CD4-positive, alpha-beta T cell treated with Interleukin-15 for 1 hour (primary cell): ENCODE results near the gene TXNDC5.
"Not testable (repeated sequence)": the region's sequence is repeated elsewhere in the genome, so short reads cannot be mapped to it uniquely, and the experiment has no call there.

Experiments used
- DNase-seq: peaks from one replicate; pipeline ENCODE4 v3.0.0-alpha.2; 2020

TXNDC5 gene

DNA sequence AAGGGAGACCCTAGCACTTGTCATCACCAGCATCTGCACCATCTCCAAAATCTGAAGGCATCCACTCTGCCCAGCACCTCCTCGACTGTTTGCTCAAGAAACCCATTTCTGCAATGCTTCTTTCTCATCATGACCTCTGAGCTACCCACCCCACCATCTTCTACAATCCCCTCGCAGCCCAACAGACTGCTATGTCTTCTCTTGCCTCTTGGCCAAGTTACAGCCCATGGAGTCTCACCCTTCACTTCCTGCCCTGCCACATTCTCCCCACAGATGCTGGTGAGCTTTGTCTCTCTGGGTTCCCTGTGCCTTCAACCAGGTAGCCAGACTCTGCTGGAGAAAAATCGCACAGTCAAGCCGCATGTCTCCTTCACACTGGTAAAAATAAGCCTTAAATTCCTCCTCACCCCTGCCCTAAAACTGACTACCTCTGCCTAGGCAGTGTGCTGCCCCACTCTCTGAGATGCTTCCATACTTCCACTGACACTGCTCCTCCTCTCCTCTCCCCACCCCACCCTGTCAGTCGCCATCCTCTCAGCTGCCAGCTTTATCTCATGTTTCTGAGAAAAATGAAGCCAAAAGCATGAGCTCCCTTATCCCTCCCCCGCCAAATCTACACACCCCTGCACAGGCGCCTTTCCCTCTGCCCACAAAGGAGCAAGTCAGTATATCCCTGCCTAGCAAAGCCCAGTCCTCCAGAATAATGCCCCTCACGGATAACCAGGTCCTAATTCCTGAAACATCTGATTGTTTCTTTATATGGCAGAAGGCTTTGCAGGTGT is 2.3 kb upstream of the TXNDC5 start:
- DNase-seq: no peak

DNA sequence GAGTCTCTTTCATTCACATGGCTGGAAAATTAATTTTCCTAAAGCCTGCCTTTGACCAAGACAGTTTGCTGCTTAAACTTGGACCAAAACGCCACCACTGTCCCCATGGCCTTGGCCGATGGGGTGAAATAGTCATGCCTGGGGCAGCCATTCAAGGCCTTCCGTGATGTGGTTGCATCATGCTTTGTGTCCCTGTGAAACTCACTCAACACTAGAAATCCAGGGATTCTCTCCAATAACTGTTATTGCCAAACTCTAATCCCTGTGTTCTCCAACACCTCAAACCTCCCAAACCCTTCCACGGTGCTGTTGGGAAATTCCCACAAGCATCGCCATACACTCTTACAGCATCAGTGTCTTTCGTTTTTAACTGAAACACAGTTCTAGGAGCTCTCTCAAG is 1.4 kb upstream of the TXNDC5 start:
- no peak for DNase-seq

DNA sequence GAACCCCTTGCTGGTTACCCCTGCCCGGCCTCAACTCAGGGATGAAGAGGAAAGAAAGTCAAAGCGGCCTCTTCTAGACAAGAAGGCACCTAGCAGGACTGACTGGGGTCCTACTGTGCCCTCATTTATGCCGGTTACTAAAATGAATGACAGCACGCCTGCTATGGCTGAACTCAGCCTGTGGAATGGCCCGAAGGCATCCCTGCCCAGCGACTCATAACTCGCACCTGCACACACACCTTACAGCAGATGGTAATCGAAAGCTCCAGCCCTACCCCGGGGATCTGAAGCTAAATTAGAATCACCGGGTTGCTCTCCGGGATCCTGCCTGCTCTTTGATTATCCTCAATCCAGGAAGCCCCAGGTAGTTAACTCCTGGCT is 747 bp upstream of the TXNDC5 start:
- no peak for DNase-seq

DNA sequence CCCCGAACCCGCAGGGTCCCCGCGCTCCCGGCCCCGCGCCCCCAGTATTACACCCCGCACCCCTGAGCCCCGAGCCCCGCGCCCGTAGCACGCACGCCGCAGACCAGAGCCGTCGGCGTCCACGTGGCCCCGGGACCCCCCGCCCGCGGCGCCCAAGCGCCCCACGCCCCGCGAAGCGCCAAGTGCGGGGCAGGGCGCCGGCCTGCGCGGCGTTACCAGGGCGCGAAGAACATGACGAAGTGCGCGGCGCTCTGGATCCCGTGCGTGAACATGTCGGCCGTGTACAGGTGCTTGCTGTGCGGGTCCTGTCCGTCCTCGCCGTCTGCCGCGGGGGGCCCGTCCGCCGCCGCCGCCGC is 312 bp downstream of the TXNDC5 start:
- DNase-seq: no peak

DNA sequence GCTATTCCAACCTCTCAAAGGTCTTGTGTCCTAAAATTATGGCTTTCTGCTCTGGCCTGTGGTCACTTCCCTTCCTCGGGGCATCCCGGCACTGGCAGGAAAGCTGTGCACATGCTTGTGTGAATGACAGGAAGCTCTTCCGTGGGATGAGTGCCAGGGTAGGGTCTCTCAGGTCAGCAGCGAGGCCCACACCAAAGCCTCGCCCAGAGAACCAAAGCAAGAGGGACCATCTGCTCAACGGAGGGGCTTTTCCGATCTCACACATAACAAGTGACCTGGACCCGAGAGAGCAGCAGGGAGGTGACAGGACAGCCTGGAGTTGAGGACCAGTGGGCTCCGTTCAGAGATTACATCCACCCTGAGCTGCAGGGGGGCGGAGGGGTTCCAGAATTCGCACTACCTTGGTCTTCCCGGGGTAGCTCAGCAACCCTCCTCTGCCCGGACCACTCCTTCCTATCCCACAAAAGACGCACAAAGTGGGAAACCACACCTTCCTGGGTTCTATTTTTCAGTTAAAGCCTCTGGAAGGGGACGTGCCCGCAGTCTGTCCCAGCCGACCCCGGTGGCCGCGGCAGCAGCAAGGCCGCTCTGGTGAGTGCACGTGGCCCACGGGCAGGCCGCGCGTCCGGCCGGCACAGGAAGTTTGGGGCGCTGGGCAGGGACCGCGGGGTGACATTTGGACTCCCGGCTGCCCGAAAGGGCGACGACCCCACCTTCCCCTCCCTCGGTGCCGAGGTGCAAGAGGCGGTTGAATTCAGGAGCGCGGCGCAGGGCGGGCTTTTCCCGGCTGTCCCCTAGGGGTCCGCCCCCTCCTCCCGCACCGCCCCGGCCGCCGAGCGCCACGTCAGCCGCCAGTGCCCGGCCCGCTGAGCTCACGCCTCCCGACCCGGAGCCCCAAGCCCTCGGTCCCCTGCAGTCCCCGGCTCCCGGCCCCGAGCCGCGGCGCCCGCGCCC is 988 bp downstream of the TXNDC5 start:
- no peak for DNase-seq

DNA sequence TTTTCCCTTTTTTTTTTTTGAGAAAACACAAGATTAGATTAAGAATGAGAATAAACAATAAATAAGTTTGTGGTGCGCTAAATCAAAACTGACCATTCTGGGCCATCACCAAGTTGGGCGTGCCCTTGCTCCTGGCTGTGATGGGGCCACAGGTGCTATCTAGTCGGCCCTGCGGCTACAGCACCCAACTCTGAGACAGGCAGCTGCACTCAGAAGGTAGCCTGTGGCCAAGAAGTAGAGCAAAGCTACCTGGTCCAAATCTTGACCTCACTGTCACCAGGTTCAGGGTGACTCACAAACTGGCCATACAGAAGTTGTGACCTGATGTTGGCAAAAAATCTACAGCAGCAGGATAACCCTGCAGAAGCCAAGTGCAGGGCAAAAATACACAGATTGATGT is 3.4 kb downstream of the TXNDC5 start:
- no peak for DNase-seq

DNA sequence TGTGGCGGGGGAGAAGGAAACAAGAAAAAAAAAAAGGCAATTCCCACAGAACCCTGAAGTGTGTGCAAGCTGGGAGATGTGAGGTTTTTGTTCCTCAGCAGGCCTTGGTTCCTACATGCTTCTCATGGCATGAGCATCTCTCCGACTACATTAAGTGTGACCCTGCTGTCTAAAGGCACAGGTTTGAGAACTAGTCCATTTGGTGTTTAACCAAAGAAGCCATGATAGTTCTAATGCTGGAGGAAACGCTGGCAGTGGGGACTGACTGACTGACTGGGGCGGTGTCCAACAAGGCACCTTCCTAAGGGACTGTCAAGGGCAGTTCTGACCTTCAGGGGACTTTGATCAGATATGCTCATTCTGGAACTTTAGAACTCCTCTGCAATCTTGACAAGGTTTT is 3.8 kb downstream of the TXNDC5 start:
- no peak for DNase-seq

DNA sequence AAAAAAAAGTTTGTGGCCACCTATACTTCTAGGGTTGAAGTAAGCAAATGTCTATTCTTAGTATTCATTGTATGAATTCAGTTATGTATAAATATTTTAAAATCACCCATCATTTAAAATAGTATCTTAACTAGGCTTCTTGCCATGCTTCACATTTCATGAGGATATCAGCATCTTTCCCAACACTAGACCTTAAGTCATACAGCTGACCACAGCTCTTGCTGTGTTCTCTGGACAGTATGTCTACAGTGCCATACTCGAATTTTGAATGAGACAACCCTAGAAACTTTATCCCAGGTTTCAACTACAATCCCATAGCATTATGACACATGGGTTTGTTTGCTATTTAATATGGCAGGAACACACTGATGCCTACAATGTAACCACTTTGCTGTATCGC is 5.2 kb downstream of the TXNDC5 start:
- no peak for DNase-seq

DNA sequence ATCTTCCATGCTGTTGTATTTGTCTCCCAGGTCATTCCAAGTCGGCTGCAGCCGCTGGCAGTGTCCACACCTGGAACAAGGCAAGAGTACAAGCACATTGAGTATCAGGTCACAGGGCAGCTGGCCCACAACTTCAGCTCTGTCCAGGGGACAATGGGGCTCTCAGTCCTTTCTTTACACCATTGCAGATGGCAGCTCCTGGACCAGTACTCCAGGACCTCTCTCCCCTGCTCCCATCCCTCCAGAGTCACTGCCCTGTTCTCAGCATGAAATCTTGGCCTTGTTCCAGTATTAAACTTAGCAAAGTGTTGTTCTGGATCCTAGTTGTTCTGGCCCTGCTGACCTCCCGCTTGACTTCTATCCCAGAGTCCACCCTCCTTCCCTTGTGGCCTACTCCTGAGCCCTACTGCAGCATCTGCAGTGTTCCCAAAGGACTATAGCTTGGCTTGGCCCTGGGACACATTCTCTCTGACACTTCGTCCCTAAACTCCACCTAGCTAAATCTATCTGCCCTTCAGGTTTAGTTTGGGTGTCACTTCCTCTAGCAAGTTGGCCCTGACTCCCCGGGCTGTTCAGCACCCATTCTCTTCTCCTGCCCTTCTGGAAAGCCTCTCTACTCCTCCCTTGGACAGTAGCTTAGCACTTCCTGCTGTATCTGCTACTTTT is 5.8 kb downstream of the TXNDC5 start:
- DNase-seq: no peak

DNA sequence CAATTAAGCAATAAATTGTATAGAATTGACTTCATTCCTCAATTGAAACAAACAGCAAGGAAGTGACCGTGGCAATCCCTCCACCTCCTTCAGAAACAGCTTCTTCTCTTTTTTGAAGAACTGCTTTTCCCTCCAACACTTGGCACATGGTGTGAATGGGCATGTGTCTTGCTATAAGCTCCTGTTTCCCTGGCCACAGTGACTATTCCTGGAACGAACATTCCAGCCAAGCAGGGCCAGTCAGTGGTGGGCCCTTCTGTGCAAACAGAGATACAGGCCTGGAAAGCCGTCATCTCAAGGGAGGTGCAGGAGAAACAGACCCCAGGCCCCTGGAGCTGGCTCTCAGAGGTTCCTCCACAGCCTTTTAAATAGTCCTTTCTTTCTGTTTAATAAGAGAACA is 6.9 kb downstream of the TXNDC5 start:
- no peak for DNase-seq

DNA sequence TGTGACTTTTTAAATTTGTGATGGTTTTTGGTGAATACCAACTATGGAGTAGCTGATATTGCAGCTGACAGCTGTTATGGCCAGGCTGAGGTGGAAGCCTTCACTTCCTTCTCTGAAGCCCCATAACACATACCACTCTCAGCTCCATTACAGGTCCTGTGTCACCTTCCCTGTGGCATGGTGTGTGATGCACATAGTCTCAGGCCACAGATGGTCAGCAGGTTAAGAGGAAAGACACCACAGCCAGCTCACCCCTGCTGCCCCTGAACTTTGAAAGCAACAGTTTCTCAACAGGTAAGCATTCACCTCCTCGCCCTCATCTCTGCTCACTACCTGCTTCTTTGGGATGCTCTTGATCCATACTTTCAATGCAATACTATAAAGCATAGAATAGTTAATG is 7.7 kb downstream of the TXNDC5 start:
- DNase-seq: no peak

DNA sequence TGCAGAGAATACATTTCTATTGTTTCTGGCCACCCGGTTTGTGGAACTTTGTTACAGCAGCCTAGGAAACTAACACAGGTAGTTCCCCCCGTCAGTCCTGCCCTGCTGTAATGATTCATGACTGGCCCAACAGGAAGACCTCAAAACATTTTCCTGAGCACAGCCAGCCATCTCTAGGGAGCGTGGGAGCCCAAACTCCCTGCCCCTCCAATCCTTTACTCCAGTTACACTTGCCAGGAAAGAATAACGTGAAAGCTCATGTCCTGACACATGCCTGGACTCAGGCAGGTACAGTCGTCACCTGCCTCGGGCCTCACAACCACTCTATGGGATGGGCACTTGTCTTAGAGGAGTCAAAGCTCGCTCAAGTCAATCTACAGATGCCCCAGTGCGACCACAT is 8.4 kb downstream of the TXNDC5 start:
- no peak for DNase-seq

DNA sequence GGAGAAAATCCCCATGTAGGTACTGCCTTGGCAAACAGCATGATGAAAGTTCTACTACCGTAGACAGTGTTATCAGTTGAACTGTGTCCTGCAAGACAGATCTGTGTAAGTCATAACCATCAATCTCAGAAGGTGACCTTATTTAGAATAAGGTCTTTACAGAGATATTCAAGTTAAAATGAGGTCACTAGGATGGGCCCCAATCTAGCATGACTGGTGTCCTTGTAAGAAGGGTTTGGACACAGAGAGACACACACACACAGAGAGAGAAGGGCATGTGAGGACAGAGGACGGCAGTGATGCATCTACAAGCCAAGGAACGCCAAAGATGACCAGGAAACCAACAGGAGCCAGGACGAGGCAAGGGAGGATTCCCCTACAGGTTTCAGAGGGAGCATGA is 8.8 kb downstream of the TXNDC5 start:
- no peak for DNase-seq

DNA sequence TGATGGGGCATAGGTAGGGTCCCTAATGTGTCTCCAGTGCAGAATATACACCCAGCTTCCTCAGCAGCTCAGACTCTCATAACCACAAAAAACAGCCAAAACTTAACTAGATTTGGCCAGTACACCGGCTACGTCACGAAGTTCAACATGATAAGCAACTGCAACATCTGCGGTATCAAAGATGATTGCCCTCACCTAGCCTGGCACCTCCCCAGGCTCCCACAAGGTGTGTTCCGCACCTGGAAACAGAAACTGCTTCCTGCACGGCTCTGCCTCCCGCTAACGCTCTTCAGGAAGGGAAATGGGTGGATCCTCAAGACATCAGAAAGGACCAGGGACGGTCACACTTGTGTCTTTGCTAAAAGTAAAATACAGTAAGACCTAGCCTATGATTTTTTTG is 9.5 kb downstream of the TXNDC5 start:
- no peak for DNase-seq

DNA sequence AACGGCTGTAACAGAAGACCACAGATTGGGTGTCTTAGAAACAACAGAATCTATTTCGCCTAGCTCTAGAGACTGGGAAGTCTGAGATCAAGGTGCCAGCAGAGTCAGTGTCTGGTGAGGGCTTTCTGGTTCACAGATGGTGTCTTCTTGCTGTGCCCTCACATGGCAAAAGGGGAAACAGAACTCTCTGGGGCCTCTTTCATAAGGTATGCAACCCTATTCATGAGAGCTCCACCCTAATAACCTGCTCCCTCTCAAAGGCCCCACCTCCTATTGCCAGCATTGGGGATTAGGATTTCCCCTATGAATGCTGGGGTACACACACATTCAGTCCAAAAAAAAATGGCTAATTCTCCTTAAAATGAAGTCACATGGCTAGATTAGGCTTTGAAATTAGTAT is 10.0 kb downstream of the TXNDC5 start:
- DNase-seq: no peak

DNA sequence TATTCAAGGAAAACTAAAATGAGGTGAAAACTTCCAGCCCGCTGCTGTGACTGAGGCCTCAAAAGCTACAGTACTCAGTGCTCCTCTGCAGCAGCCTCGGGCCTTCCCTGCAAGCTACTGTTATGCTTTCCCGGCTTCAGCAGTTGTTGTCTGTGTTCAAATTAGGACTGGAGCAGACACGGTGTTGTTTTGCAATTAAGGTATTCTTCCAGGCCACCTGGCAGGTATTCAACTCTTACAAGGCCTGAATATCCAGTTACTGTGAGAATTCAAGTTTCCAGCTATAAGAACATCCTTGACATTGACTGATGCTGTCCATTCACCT is 10.7 kb downstream of the TXNDC5 start:
- no peak for DNase-seq

DNA sequence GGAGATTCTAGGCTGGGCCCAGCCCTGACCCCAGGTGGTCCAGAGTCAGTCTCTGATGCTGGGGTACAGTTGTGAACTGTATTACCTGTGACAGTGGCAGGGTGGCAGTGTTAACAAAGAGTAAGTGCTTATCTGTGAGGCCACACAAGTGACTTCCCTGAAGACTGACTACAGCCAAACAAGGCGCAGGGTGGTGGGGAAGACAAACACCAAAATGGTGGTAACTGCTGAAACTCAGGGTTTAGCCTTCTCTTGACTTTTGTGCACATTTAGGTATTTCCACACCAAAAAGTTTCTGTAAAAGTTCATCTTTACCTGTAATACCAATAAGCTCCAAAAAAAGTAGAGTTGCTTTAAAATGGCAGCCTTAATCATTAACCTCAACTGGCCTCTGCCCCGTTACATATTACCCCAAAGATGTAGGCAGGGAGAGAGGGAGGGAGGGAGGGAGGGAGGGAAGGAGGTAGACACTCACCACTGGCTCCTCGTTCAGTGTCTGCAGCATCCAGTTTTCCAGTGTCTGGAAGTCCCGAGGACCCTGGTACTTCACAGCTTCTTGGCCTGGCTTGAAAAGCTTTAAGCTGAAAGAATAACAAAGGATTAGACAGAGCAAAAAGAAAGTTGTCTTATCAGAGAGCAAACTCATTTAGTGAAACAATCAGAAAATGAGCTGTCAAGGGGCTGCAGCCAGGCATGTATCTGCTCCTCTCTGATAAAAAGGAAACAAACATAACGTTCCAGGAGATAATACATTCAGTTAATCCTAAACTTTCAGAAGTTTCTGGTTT is 11.3 kb downstream of the TXNDC5 start:
- DNase-seq: no peak

DNA sequence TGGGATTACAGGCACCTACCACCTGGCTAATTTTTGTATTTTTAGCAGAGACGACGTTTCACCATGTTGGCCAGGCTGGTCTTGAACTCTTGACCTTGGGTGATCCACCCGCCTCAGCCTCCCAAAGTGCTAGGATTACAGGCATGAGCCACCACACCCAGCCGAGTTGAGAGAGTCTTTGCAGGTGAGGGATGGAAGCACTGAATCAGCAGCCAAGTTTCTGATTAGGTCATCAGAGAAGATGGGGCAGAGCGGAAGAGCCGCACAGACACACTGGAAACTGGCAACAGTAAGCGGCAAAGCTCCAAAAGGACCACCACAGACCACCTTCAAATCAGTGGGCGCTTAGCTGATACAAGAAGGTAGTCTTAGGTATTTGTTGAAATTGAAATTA is 12.4 kb downstream of the TXNDC5 start:
- DNase-seq: not testable (repeated sequence)

DNA sequence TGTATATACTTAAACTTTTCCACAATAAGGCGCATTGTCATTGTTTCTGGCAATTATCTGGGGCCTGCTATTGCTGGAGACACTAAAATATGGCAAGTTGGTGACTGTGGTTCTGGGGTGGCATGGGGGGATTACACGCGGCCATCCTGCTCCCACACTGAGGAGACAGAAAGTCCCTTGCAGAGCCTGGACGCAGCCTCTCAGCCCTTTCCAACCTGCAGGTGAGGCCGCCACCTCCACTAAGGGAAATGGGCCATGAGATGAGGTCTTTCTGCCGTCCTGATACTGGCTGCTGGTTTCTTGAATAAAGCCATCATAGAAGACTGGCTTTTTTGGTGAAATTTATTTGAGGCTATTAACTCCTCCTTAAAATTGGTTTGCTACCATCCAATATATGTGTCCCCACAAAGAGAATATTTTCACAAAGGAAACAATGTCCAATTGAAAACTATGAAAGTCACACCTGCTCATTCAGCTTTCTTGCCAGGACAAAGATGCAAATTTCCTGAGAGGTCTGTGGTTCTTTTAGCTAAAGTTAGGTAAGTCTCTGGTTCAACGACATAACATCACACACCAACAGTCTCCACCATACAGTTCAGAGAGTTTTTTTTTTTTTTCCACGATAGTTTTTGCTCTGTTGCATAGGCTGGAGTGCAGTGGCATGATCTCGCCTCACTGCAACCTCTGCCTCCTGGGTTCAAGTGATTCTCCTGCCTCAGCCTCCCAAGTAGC is 13.0 kb downstream of the TXNDC5 start:
- no peak for DNase-seq

DNA sequence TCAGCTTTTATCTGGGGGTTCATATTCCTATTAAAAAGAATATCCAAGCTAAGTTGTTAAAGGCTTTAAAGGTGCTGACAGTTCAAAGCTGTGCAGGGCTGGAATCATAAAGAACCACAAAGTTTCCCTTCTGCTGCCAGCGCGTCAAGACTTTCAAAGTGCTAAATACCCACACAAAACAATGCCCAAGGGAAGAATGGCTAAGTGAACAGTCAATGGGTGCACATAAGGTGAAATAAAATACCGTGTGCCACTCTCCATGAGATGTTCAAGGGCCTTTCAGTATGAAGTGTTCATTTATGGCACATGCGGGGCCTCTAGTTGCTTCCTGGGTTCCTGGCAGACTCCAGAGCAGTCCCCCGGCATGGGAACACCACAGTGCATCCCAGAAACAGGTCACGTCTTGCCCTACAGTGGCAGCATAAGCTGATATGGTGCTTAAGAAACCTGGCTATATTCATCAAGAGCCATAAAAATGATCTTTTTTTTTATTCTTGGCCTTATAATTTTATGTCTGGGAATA is 14.1 kb downstream of the TXNDC5 start:
- no peak for DNase-seq

DNA sequence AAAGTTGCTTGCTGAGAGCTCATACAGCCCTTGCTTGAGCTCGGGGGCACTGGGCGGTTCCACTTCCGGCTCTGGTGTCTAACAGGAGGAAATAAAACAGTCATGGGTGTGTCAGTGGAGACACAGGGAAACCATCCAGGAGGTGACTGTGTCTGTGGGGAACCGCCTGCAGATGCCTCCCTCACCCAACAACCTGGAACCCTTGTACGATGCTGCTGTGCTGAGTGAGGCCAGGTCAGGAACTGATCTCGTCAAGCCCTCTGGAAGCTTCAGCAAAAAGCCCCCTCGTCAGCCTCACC is 15.5 kb downstream of the TXNDC5 start:
- no peak for DNase-seq
